ENCODE results near the gene CST9.

- no peak for TF ChIP-seq GATA2 (IDR thresholded peaks at IDR 0.05; ENCODE audit: low read depth, low read length)
- no peak for TF ChIP-seq GATA3 (IDR thresholded peaks at IDR 0.05; ENCODE audit: low read depth, low read length)
Measured at GRCh38 chr20:23613676-23614075, 8.0 kb upstream of the CST9 start.
